ENCODE data around the gene HEXIM2.
A peak's percentile ranks its signal among the peaks of the same experiment; 100 is the strongest.

HEXIM2 gene

DNA sequence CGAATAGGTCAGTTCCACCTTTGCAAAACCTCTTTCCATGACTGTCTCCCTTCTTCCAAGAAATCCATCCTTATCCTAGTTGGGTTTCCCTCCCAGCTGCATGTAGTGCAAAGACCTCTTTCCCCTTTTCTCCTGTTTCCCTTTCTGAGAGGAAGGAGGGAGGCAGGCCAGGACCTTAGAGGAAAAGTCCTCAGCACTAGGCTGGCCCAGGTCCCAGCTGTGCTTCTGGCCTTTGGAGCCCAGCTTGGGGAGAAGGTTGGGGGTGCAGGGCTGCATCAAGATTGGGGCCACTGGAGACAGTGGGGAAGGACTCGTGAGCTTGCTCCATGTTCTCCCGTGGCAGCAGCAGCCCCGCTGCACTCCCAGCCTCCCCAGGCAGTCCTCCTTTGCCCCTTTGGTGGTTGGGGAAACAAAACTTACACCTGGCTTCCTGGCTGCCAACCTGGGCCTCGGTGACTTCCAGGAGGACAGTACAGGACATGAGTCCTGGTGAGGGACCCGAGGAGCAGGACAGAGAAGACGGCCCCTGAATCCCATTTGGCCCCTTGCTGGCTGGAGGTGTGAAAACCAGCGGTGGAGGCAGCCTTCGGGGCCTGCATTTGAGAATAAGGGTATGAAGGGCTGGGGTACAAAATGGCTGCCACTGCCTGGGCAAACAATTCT lies 481 bp downstream of the HEXIM2 start:
- no peaks in the 10 kb centered on the region for H3K27me3 ChIP-seq (ENCODE audit: control insufficient read depth, insufficient read depth, low read length)
- H3K4me2 ChIP-seq (ENCODE audit: low read length): peak overlapping the region; percentile 75
- peak overlapping the region; percentile 57 for H3K4me3 ChIP-seq (ENCODE audit: low read length)
- no peaks in the 10 kb centered on the region for H3K9me3 ChIP-seq (replicated peaks; ENCODE audit: low read length)
- H3K9ac ChIP-seq (ENCODE audit: low read depth, low read length): no peak overlapping the region
- H3K4me1 ChIP-seq (ENCODE audit: control insufficient read depth, insufficient read depth, low read length): peaks cover 42% of the 10 kb centered on the region
- H3K36me3 ChIP-seq (ENCODE audit: insufficient read depth, low read length): no peaks in the 10 kb centered on the region

DNA sequence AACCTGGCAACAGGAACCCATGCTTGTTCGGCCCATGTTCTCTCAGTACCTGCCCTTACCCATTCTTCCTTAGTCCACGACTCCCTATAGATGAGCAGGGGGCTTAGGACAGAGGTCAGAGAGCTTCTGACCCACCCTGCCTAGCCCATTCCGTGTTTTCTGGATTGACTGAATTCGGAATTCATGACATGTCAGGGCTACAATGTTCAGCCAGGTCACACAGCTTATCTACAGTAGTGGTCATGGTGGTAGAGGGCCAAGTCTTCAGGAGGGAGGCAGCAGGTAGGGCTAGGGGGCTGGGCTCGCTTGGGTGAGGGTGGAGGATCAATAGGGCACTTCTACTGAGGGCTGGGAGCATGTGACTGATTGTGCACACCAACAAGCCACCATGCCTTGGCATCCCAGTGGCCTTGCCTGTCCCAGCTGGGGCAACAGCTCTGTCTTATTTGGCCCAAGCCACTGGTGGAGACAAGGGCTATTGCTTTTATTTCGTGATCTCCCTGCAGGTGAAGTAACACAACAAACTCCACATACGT lies 3.1 kb downstream of the HEXIM2 start:
- no peaks in the 10 kb centered on the region for H3K36me3 ChIP-seq (ENCODE audit: insufficient read depth, low read length)
- no peak overlapping the region for H3K4me3 ChIP-seq (ENCODE audit: low read length)
- H3K9me3 ChIP-seq (replicated peaks; ENCODE audit: low read length): no peaks in the 10 kb centered on the region
- H3K4me1 ChIP-seq (ENCODE audit: control insufficient read depth, insufficient read depth, low read length): peaks cover 22% of the 10 kb centered on the region
- no peaks in the 10 kb centered on the region for H3K27me3 ChIP-seq (ENCODE audit: control insufficient read depth, insufficient read depth, low read length)
- no peak overlapping the region for H3K4me2 ChIP-seq (ENCODE audit: low read length)
- H3K9ac ChIP-seq (ENCODE audit: low read depth, low read length): peak overlapping the region; percentile 0

DNA sequence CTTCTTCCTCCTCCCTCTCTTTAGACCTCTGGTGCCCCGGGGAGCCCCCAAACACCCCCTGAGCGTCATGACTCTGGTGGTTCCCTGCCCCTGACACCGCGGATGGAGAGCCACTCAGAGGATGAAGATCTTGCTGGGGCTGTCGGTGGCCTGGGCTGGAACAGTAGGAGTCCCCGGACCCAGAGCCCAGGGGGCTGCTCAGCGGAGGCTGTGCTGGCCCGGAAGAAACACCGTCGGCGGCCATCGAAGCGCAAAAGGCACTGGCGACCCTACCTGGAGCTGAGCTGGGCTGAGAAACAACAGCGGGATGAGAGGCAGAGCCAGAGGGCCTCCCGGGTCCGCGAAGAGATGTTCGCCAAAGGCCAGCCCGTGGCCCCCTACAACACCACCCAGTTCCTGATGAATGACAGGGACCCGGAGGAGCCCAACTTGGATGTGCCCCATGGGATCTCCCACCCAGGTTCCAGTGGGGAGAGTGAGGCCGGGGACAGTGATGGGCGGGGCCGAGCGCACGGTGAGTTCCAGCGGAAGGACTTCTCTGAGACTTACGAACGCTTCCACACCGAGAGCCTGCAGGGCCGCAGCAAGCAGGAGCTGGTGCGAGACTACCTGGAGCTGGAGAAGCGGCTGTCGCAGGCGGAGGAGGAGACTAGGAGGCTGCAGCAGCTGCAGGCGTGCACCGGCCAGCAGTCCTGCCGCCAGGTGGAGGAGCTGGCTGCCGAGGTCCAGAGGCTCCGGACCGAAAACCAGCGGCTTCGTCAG lies 7.5 kb downstream of the HEXIM2 start:
- Histone ChIP-seq H3K4me2 (ENCODE audit: low read length) (no peak overlapping the region), H3K4me3 (ENCODE audit: low read length) (no peak overlapping the region), H3K9me3 (replicated peaks; ENCODE audit: low read length) (no peaks in the 10 kb centered on the region), H3K9ac (ENCODE audit: low read depth, low read length) (no peak overlapping the region), H3K4me1 (ENCODE audit: control insufficient read depth, insufficient read depth, low read length) (peaks cover 46% of the 10 kb centered on the region), H3K27me3 (ENCODE audit: control insufficient read depth, insufficient read depth, low read length) (no peaks in the 10 kb centered on the region), H3K36me3 (ENCODE audit: insufficient read depth, low read length) (no peaks in the 10 kb centered on the region)

DNA sequence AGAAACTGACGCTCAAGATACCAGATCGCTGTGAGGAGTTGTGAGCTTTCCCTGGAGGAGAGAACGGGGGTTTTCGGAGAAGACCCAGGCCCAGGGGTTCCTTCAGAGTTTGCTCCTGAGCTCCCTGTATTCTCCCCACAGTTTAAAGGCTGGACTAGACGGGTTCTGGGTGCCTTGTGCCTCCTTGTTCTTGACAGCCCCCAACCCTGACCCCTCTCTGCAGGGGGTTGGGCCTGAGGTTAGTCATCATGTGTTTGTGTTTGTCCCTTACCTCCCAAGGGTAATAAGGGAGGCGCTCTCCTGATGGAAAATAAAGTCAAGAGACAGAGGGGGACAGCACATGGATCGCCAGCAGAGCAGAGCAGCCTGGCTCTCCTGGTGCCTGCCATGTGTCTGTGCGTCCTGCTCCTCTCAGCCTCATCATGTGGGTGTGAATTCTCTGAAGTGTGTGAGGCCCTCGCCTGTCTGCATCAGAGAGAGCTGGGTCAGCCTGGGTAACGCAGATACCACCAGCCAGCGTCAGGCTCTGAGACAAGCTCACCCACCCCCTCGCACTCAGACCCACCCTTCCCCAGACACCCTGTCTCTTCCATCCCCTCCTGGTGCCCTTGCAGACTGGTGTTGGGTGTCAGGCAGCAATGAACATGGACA lies 8.7 kb downstream of the HEXIM2 start:
- Histone ChIP-seq H3K36me3 (ENCODE audit: insufficient read depth, low read length) (no peaks in the 10 kb centered on the region), H3K4me3 (ENCODE audit: low read length) (peak overlapping the region; percentile 16), H3K9ac (ENCODE audit: low read depth, low read length) (peak overlapping the region; percentile 82), H3K9me3 (replicated peaks; ENCODE audit: low read length) (no peaks in the 10 kb centered on the region), H3K27me3 (ENCODE audit: control insufficient read depth, insufficient read depth, low read length) (no peaks in the 10 kb centered on the region), H3K4me2 (ENCODE audit: low read length) (peak overlapping the region; percentile 91), H3K4me1 (ENCODE audit: control insufficient read depth, insufficient read depth, low read length) (peaks cover 41% of the 10 kb centered on the region)

DNA sequence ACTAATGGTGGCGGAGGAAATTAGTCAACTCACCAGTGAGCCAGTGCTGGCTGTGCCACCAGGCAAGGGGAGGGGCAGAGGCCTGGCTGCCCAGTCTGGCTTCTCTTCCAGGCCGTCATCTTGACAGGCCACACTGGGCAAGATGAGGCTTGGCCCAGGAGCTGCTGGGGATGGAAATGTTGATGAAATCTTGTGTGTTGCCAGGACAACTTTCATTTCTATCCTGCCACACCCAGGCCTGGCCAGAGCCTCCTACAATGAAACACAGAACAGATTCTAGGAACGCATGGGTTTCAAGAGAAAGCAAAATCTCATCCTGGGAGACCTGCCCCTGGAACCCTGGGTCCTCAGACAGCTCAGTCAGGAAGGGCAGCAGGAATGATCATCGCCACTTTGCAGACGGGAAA lies 9.3 kb downstream of the HEXIM2 start:
- no peaks in the 10 kb centered on the region for H3K36me3 ChIP-seq (ENCODE audit: insufficient read depth, low read length)
- H3K4me3 ChIP-seq (ENCODE audit: low read length): peak overlapping the region; percentile 69
- H3K9me3 ChIP-seq (replicated peaks; ENCODE audit: low read length): no peaks in the 10 kb centered on the region
- peak overlapping the region; percentile 82 for H3K9ac ChIP-seq (ENCODE audit: low read depth, low read length)
- H3K4me1 ChIP-seq (ENCODE audit: control insufficient read depth, insufficient read depth, low read length): peaks cover 44% of the 10 kb centered on the region
- H3K27me3 ChIP-seq (ENCODE audit: control insufficient read depth, insufficient read depth, low read length): no peaks in the 10 kb centered on the region
- H3K4me2 ChIP-seq (ENCODE audit: low read length): peak overlapping the region; percentile 91

DNA sequence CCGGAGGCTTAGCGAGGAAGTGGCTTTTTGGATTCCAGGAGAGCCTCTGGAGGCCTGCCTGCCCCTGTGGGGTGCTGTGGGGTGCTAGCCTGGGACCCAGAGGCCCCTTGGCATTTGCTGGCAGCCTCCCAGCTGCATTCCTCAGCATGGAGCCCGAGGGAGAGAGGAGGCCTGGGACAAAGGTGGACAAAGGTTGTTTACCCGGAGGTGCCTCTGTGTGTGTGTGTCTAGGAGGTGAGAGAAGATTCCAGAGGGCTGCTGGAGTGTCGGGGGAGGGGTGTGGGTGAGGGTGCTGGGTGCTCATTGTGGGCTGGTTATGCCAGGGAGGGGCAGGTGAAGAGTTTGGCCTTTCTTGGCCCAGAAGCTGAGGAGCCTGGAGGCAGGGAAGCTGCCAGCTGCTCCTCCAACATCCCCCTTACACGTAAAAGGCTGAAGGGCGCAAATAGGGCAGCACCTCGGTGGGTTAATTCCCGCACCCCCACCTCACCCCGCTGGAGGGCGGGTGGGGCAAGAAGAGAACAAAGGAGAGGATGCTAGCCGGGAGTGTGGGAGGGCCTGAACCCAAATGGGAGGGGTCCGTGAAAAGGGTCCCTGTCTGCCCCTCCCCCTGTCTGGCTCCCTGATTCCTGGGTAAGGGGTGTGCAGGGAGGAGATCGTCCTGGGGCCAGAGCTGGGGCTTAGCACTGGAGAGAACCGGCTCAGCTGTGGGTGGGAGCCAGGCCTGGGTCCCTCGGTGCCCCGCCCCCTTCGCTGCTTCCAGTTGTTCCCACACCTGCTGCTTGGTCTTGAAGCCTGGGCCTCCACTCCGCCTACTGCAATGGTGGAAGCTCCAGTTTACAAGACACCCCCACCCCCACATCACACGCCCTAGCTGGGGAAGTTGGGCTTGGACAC lies 9.9 kb downstream of the HEXIM2 start:
- H3K4me1 ChIP-seq (ENCODE audit: control insufficient read depth, insufficient read depth, low read length): peaks cover 51% of the 10 kb centered on the region

DNA sequence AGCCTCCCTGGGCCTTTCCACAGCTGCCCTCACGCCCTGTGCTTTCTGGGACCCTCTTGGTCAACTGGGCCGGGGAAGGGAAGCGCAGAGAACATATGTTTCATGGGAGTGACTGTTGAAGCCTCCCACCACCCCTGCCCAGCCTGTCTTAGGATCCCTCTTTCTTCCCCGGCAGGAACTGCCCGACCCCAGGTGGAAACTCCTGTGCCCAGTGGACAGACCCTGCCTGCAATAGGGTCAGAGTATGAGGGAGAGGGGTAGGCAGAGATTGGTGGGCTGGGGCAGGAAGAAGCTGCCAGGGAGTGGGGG lies 10.5 kb downstream of the HEXIM2 start:
- Histone ChIP-seq H3K27me3 (ENCODE audit: control insufficient read depth, insufficient read depth, low read length) (no peaks in the 10 kb centered on the region), H3K4me2 (ENCODE audit: low read length) (peak overlapping the region; percentile 91), H3K4me1 (ENCODE audit: control insufficient read depth, insufficient read depth, low read length) (peaks cover 53% of the 10 kb centered on the region), H3K4me3 (ENCODE audit: low read length) (peak overlapping the region; percentile 69), H3K36me3 (ENCODE audit: insufficient read depth, low read length) (no peaks in the 10 kb centered on the region), H3K9me3 (replicated peaks; ENCODE audit: low read length) (no peaks in the 10 kb centered on the region), H3K9ac (ENCODE audit: low read depth, low read length) (peak overlapping the region; percentile 82)

More for the DNA sequence above, 9.9 kb downstream of the HEXIM2 start:
- Histone ChIP-seq H3K4me3 (ENCODE audit: low read length) (peak overlapping the region; percentile 69), H3K9me3 (replicated peaks; ENCODE audit: low read length) (no peaks in the 10 kb centered on the region), H3K4me2 (ENCODE audit: low read length) (peak overlapping the region; percentile 91), H3K27me3 (ENCODE audit: control insufficient read depth, insufficient read depth, low read length) (no peaks in the 10 kb centered on the region), H3K9ac (ENCODE audit: low read depth, low read length) (peak overlapping the region; percentile 82), H3K36me3 (ENCODE audit: insufficient read depth, low read length) (no peaks in the 10 kb centered on the region)

DNA sequence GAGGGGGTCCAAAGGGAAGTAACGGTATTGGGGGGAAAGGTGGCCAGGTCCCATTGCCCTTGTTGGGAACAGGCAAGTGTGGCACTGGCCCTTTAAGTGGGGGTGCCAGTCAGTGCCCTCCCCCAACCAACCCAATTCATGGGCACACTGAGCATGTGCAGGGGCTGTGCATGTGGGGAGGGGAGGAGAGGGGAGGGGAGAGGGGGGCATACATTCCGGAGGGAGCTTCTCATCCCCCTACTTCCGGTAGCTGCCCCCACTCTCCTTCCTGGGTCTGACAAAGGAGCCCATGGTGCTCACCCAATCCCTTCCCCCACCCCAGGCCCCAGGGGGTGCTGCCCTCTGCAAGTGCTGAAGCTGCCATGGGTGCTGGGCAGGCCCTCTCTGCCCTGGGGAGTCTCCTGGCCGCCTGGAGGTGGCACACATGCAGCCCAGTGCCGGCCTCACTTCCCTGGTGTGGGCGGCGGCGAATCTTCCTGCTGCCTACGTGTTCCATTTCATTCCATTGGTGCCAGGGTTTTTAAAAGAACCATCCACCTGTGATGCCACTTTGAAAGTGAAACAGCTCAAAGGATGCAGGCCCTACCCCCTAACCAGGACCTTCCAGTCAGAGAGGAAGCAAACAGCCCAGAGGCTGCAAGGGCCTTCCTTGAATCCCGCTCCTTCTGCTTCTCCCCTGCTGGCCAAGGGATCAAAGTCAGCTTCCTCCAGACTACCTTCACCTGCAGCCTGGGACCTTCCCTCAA lies 11.0 kb downstream of the HEXIM2 start:
- Histone ChIP-seq H3K36me3 (ENCODE audit: insufficient read depth, low read length) (no peaks in the 10 kb centered on the region), H3K9me3 (replicated peaks; ENCODE audit: low read length) (no peaks in the 10 kb centered on the region), H3K4me2 (ENCODE audit: low read length) (peak overlapping the region; percentile 91), H3K4me1 (ENCODE audit: control insufficient read depth, insufficient read depth, low read length) (peaks cover 53% of the 10 kb centered on the region), H3K4me3 (ENCODE audit: low read length) (peak overlapping the region; percentile 69), H3K27me3 (ENCODE audit: control insufficient read depth, insufficient read depth, low read length) (no peaks in the 10 kb centered on the region), H3K9ac (ENCODE audit: low read depth, low read length) (peak overlapping the region; percentile 82)

DNA sequence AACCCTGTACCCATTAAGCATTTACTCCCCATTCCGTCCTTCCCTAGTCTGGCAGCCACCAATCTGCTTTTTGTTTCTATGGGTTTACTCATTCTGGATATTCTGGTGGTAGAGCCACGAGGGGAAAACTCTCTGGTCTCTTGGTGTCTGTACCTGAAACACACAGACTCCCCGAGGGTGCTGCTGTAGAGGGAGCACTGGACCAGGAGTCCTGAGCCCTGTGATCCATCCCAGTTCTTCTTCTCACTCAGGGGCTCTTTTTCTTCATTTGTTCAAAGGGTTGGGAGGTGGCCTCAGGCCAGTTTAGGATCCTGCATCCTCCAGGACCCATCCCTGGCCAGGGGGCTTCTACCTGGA lies 14.1 kb downstream of the HEXIM2 start:
- H3K9me3 ChIP-seq (replicated peaks; ENCODE audit: low read length): no peaks in the 10 kb centered on the region
- H3K4me2 ChIP-seq (ENCODE audit: low read length): peak overlapping the region; percentile 65
- H3K27me3 ChIP-seq (ENCODE audit: control insufficient read depth, insufficient read depth, low read length): no peaks in the 10 kb centered on the region
- H3K9ac ChIP-seq (ENCODE audit: low read depth, low read length): no peak overlapping the region
- no peaks in the 10 kb centered on the region for H3K36me3 ChIP-seq (ENCODE audit: insufficient read depth, low read length)
- H3K4me1 ChIP-seq (ENCODE audit: control insufficient read depth, insufficient read depth, low read length): peaks cover 45% of the 10 kb centered on the region
- peak overlapping the region; percentile 5 for H3K4me3 ChIP-seq (ENCODE audit: low read length)

DNA sequence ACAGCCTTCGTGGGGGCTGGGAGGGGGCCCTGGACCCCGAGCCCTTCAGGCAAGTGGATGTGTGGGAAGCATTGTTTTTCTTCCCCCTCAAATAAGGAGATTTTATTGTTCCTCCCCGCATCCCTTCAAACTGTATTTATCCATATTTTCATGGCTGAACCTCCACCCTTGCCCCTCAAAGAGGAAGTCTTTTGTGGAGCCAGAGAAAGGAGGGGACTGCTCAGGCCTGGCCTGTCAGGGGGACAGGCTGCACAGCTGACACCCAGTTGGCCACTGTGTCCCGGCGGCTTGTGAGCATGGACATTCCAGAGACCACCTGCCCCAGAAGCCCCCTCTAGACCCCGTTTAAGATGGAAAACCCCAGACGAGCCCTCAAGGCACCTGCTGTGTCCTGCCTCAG lies 15.9 kb downstream of the HEXIM2 start:
- Histone ChIP-seq H3K27me3 (ENCODE audit: control insufficient read depth, insufficient read depth, low read length) (no peaks in the 10 kb centered on the region), H3K36me3 (ENCODE audit: insufficient read depth, low read length) (no peaks in the 10 kb centered on the region), H3K4me1 (ENCODE audit: control insufficient read depth, insufficient read depth, low read length) (peaks cover 27% of the 10 kb centered on the region), H3K9me3 (replicated peaks; ENCODE audit: low read length) (no peaks in the 10 kb centered on the region), H3K4me3 (ENCODE audit: low read length) (no peak overlapping the region), H3K4me2 (ENCODE audit: low read length) (no peak overlapping the region), H3K9ac (ENCODE audit: low read depth, low read length) (no peak overlapping the region)

Measured in skeletal muscle satellite cell (primary cell).